IMR-90 (cell line): ENCODE measurements around the gene AQP12A. TPM values are rescaled to one million over a fixed set of nuclear protein-coding genes. Genes with fewer than 3 reads are reported as not detected.
"Not testable (repeated sequence)": the region's sequence is repeated elsewhere in the genome, so short reads cannot be mapped to it uniquely, and the experiment has no call there.

Experiments
- ATAC-seq: fragments of 200-7000 bp; cut with Tn5 transposase; 2 replicates; pipeline ENCODE4 v1.9.1; 2020; ENCODE audit warnings: low read depth, mild to moderate bottlenecking, moderate library complexity
- BruUV-seq: library from RNA; stranded (reverse); fragments of 400-500 nt; replicated peaks from 2 replicates; lab custom pipeline; 2021; lab: Mats Ljungman, UMichigan
- CTCF ChIA-PET: fragments of 300-600 bp; formaldehyde crosslinking; extraction: SDS; loops from one replicate; lab custom pipeline; 2021; ENCODE audit warnings: antibody characterized with exemption; lab: Yijun Ruan, JAX
- POLR2A ChIA-PET: fragments of 300-600 bp; sonication (Branson Sonifier 250); formaldehyde crosslinking; loops from one replicate; lab custom pipeline; 2022; ENCODE audit warnings: antibody characterized with exemption; ENCODE audit not compliant: unreplicated experiment; lab: Charles Lee
- DNase-seq: peaks from one replicate; pipeline ENCODE4 v3.0.0; 2013
- H2AFZ ChIP-seq: replicated peaks from 2 replicates; pipeline ENCODE3; 2013; ENCODE audit warnings: low read length, mild to moderate bottlenecking; ENCODE audit not compliant: poor library complexity
- H2AK5ac ChIP-seq: 2 replicates; pipeline ENCODE4 v1.6.1; 2013; ENCODE audit warnings: low read depth, low read length, inconsistent platforms
- H2AK9ac ChIP-seq: replicated peaks from 2 replicates; pipeline ENCODE3; 2013; ENCODE audit warnings: mild to moderate bottlenecking, low read depth, low read length, moderate library complexity; ENCODE audit not compliant: poor library complexity
- H2BK120ac ChIP-seq: 2 replicates; pipeline ENCODE4 v1.6.1; 2013; ENCODE audit warnings: low read depth, low read length, inconsistent platforms
- H2BK15ac ChIP-seq: 3 replicates; pipeline ENCODE4 v1.6.1; 2013; ENCODE audit warnings: low read depth, low read length, inconsistent platforms
- H2BK20ac ChIP-seq: 2 replicates; pipeline ENCODE4 v1.6.1; 2013; ENCODE audit warnings: low read depth, mild to moderate bottlenecking, inconsistent platforms, low read length, moderate library complexity
- H2BK5ac ChIP-seq: 2 replicates; pipeline ENCODE4 v1.6.1; 2013; ENCODE audit warnings: mild to moderate bottlenecking, low read depth, low read length, inconsistent platforms; ENCODE audit not compliant: poor library complexity, severe bottlenecking
- H3K14ac ChIP-seq: replicated peaks from 2 replicates; pipeline ENCODE4 v1.6.1; 2013; ENCODE audit warnings: low read depth, low read length, inconsistent platforms
- H3K18ac ChIP-seq: 2 replicates; pipeline ENCODE4 v1.6.1; 2013; ENCODE audit warnings: low read depth, low read length, control low read depth
- H3K23ac ChIP-seq: 2 replicates; pipeline ENCODE4 v1.6.1; 2013; ENCODE audit warnings: low read depth, low read length, inconsistent platforms
- H3K27ac ChIP-seq: 2 replicates; pipeline ENCODE4 v1.5.1; 2013; ENCODE audit warnings: mild to moderate bottlenecking, control low read depth, low read length; ENCODE audit not compliant: insufficient read depth
- H3K27me3 ChIP-seq: 2 replicates; pipeline ENCODE4 v1.6.1; 2013; ENCODE audit warnings: low read length; ENCODE audit not compliant: control insufficient read depth, insufficient read depth
- H3K36me3 ChIP-seq: 2 replicates; pipeline ENCODE4 v1.6.1; 2013; ENCODE audit warnings: low read length, mixed read lengths; ENCODE audit not compliant: control insufficient read depth, insufficient read depth
- H3K4ac ChIP-seq: 2 replicates; pipeline ENCODE4 v1.6.1; 2013; ENCODE audit warnings: low read depth, low read length, inconsistent platforms
- H3K4me1 ChIP-seq: 2 replicates; pipeline ENCODE4 v1.6.1; 2013; ENCODE audit warnings: low read length, mixed read lengths; ENCODE audit not compliant: control insufficient read depth, insufficient read depth
- H3K4me2 ChIP-seq: 2 replicates; pipeline ENCODE4 v1.6.1; 2013; ENCODE audit warnings: low read depth, mild to moderate bottlenecking, control low read depth, low read length, moderate library complexity
- H3K4me3 ChIP-seq: 2 replicates; pipeline ENCODE4 v1.5.1; 2013; ENCODE audit warnings: low read depth, mild to moderate bottlenecking, control low read depth, low read length, moderate library complexity; ENCODE audit not compliant: insufficient read depth
- H3K56ac ChIP-seq: 2 replicates; pipeline ENCODE4 v1.6.1; 2013; ENCODE audit warnings: low read length, inconsistent platforms; ENCODE audit not compliant: insufficient read depth; ENCODE audit errors: extremely low read depth
- H3K79me1 ChIP-seq, 2 experiments: 2 replicates each; pipeline ENCODE4 v1.6.1; 2013; ENCODE audit warnings: low read length in 2 of 2, inconsistent platforms in 1 of 2, low read depth in 1 of 2
- H3K9ac ChIP-seq: 2 replicates; pipeline ENCODE4 v1.6.1; 2013; ENCODE audit warnings: low read depth, low read length, control low read depth
- H3K9me1 ChIP-seq: 2 replicates; pipeline ENCODE4 v1.6.1; 2013; ENCODE audit warnings: low read length, inconsistent platforms; ENCODE audit not compliant: insufficient read depth
- H3K9me3 ChIP-seq: 2 replicates; pipeline ENCODE4 v1.6.1; 2013; ENCODE audit warnings: low read length; ENCODE audit not compliant: control insufficient read depth, insufficient read depth
- H4K20me1 ChIP-seq: 2 replicates; pipeline ENCODE4 v1.6.1; 2013; ENCODE audit warnings: low read length, inconsistent platforms; ENCODE audit not compliant: insufficient read depth
- H4K5ac ChIP-seq: 2 replicates; pipeline ENCODE4 v1.6.1; 2013; ENCODE audit warnings: mild to moderate bottlenecking, low read depth, low read length, control low read depth
- H4K8ac ChIP-seq, 2 experiments: 2 replicates each; pipeline ENCODE4 v1.6.1; 2013; ENCODE audit warnings: low read depth in 2 of 2, low read length in 2 of 2, control low read depth in 1 of 2, inconsistent platforms in 1 of 2
- H4K91ac ChIP-seq: 2 replicates; pipeline ENCODE4 v1.6.1; 2013; ENCODE audit warnings: low read depth, low read length, inconsistent platforms; ENCODE audit not compliant: insufficient read depth
- WGBS, 2 experiments: methylation state at CpG; one replicate each; pipeline versions ENCODE4 v1.1.5 to v1.1.7; 2013; ENCODE audit warnings: missing lambda C conversion rate in 2 of 2; ENCODE audit not compliant: insufficient read length in 1 of 2; ENCODE audit errors: extremely low coverage in 2 of 2; 5-methylcytosine and 5-hydroxymethylcytosine counted together
- dilution Hi-C: fragments of 300-500 bp; cut with HindIII; formaldehyde crosslinking; loops from one replicate; pipeline ENCODE4 v1.14.3; 2018; ENCODE audit warnings: low sequenced_read_pairs; ENCODE audit not compliant: unreplicated experiment
- in situ Hi-C: fragments of 300-500 bp; cut with MboI; formaldehyde crosslinking; loops from 3 replicates; pipeline ENCODE4 v1.14.3; 2019; ENCODE audit warnings: low sequenced_read_pairs, inconsistent platforms, mixed read lengths
- intact Hi-C: fragments of 100-400 bp; cut with micrococcal nuclease; formaldehyde crosslinking; loops from 2 replicates; pipeline ENCODE4 v1.10.0; 2022
- polyA plus RNA-seq, 3 experiments: library from polyadenylated mRNA; depleted of rRNA; stranded (reverse); fragments of >200 nt; gene quantifications; 2 replicates each; pipeline ENCODE4 v1.2.3, GENCODE V29; 2012; ENCODE audit warnings: low replicate concordance in 1 of 3
- total RNA-seq: library from RNA; depleted of rRNA; stranded (reverse); fragments of >200 nt; gene quantifications from 2 replicates; pipeline ENCODE4 v1.2.3, GENCODE V29; 2012

AQP12A gene
- total and polyA plus RNA-seq, 2 of the 4 experiments (the other 2 are of a cell fraction): not detected

GRCh38 chr2:240692583-240693561 lies 1.2 kb downstream of the AQP12A start:
- H3K36me3 ChIP-seq, CTCF ChIA-PET, H3K4ac ChIP-seq, H4K91ac ChIP-seq, H4K8ac ChIP-seq, H2AK5ac ChIP-seq, POLR2A ChIA-PET, H2BK120ac ChIP-seq, dilution Hi-C loops, H3K4me2 ChIP-seq, H3K18ac ChIP-seq, H2BK20ac ChIP-seq, DNase-seq, H3K79me1 ChIP-seq, H3K4me3 ChIP-seq, H3K9ac ChIP-seq, H3K14ac ChIP-seq, H4K5ac ChIP-seq, in situ Hi-C loops, H2BK5ac ChIP-seq, H3K9me3 ChIP-seq, H3K9me1 ChIP-seq, ATAC-seq, H2AFZ ChIP-seq, H3K4me1 ChIP-seq, H4K20me1 ChIP-seq, H3K56ac ChIP-seq, H2BK15ac ChIP-seq, H2AK9ac ChIP-seq, BruUV-seq, H3K27ac ChIP-seq, H3K23ac ChIP-seq, intact Hi-C loops: not testable (repeated sequence)
- H3K27me3 ChIP-seq: peaks cover 14% of the 10 kb centered on the region
- no CpG with 5 or more reads among the region's 34 CpGs for WGBS, 2 experiments

- H3K27me3 ChIP-seq, CTCF ChIA-PET, H3K14ac ChIP-seq, H3K9ac ChIP-seq, H3K27ac ChIP-seq, H3K56ac ChIP-seq, H4K20me1 ChIP-seq, H3K9me3 ChIP-seq, H2BK20ac ChIP-seq, H3K4me3 ChIP-seq, DNase-seq, H3K18ac ChIP-seq, H3K4me1 ChIP-seq, ATAC-seq, POLR2A ChIA-PET, H3K36me3 ChIP-seq, H2AK9ac ChIP-seq, H3K23ac ChIP-seq, H2BK15ac ChIP-seq, H3K4me2 ChIP-seq, dilution Hi-C loops, H2AK5ac ChIP-seq, H4K5ac ChIP-seq, H4K8ac ChIP-seq, H2BK120ac ChIP-seq, in situ Hi-C loops, H3K79me1 ChIP-seq, H2AFZ ChIP-seq, H4K91ac ChIP-seq, H3K4ac ChIP-seq, H3K9me1 ChIP-seq, intact Hi-C loops, BruUV-seq, H2BK5ac ChIP-seq: not testable (repeated sequence)
- no CpG with 5 or more reads among the region's 12 CpGs for WGBS, 2 experiments
These were observed 2.6 kb downstream of the AQP12A start for GRCh38 chr2:240694304-240694703.
